Activated CD4-positive, alpha-beta T cell treated with anti-CD3 and anti-CD28 coated beads for 36 hours (primary cell): Measurements from ENCODE around the gene PEG3. TPM values are rescaled to one million over a fixed set of nuclear protein-coding genes. Genes with fewer than 3 reads are reported as not detected.
"Not testable (repeated sequence)": the region's sequence is repeated elsewhere in the genome, so short reads cannot be mapped to it uniquely, and the experiment has no call there.

Source experiments
- ATAC-seq: fragments of 200-7000 bp; cut with Tn5 transposase; one replicate; pipeline ENCODE4 v1.10.0; 2021; ENCODE audit warnings: mild to moderate bottlenecking, moderate library complexity
- CTCF ChIA-PET: fragments of 350-600 bp; sonication (Branson Sonifier 250); formaldehyde crosslinking; loops from one replicate; lab custom pipeline; 2021; ENCODE audit warnings: antibody characterized with exemption; lab: Charles Lee
- POLR2A ChIA-PET: fragments of 350-600 bp; sonication (Branson Sonifier 250); formaldehyde crosslinking; loops from one replicate; lab custom pipeline; 2021; ENCODE audit warnings: antibody characterized with exemption, inconsistent platforms; lab: Charles Lee
- DNase-seq: peaks from one replicate; pipeline ENCODE4 v3.0.0-alpha.2; 2020
- H3K27ac Mint-ChIP-seq: one replicate; pipeline ENCODE4 v1.8.0; 2021; ENCODE audit warnings: mixed read lengths
- H3K27me3 Mint-ChIP-seq: one replicate; pipeline ENCODE4 v1.8.0; 2021; ENCODE audit warnings: mixed read lengths
- H3K36me3 Mint-ChIP-seq: one replicate; pipeline ENCODE4 v1.8.0; 2021; ENCODE audit warnings: low read depth, mixed read lengths
- H3K4me1 Mint-ChIP-seq: one replicate; pipeline ENCODE4 v1.8.0; 2021; ENCODE audit warnings: mixed read lengths
- H3K4me3 Mint-ChIP-seq: one replicate; pipeline ENCODE4 v1.8.0; 2021; ENCODE audit warnings: mild to moderate bottlenecking, moderate library complexity, mixed read lengths
- H3K9me3 Mint-ChIP-seq: one replicate; pipeline ENCODE4 v1.8.0; 2021; ENCODE audit warnings: low read depth, mixed read lengths
- intact Hi-C, 2 experiments: fragments of 100-400 bp; cut with DNase I in 1 of 2; cut with micrococcal nuclease in 1 of 2; formaldehyde crosslinking; loops; one replicate each; pipeline versions ENCODE4 v1.14.2 to v1.15.1; 2022 to 2024; cut with DNase I, micrococcal nuclease
- total RNA-seq, 2 experiments: library from RNA; stranded (reverse); gene quantifications; one replicate each; pipeline ENCODE4 v1.2.3, GENCODE V29; 2021

Gene PEG3
- total RNA-seq, 2 experiments from 2014 or later: not detected

DNA sequence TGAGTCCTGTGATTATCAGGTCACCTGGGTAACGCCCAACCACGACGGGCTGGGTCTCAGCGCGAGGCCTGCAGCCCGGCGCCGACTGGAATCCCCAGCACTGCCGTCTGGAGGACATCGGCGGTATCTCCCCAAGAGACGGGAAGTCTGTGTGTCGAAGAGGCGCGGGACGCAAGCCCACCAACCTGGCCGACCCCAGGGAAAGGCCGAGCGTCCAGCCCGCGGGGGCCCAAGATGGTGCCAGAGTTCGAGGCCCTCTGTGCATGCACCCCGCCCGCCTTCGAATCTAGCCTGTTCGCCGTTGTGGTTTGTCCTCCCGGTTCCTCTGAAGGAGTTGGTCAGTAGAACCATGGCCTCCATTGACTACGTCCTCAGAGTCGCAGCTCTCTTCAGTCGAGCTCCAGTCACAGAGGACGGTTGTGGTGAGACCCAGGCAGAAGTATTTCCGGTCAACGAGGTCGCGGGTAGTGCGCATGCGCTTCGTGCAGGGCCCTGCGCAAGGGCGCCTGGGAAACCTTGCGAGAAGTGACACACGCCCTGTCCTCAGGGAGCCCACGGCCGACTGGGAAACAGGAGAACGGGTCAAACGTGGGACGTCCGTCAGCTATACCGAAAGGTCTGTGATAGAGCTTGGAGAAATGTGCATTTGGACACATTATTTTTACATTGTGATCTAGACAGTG, 24.1 kb upstream of the PEG3 start:
- Mint-ChIP-seq H3K36me3 (peaks cover 5% of the 10 kb centered on the region), H3K27me3 (no peaks in the 10 kb centered on the region), H3K9me3 (peaks cover 36% of the 10 kb centered on the region), H3K27ac (no peak overlapping the region), H3K4me3 (no peak overlapping the region), H3K4me1 (no peaks in the 10 kb centered on the region)
- ChIA-PET CTCF (no interaction called here), POLR2A (no interaction called here)
- intact Hi-C loops: no loop called here
- DNase-seq (no peak), ATAC-seq (no peak)

- peaks cover 39% of the 10 kb centered on the region for H3K9me3 Mint-ChIP-seq
- peaks cover 5% of the 10 kb centered on the region for H3K36me3 Mint-ChIP-seq
- H3K27ac Mint-ChIP-seq: no peak overlapping the region
- ChIA-PET POLR2A (no interaction called here), CTCF (no interaction called here)
- no peaks in the 10 kb centered on the region for H3K4me1 Mint-ChIP-seq
- ATAC-seq (no peak), DNase-seq (no peak)
- H3K4me3 Mint-ChIP-seq: no peak overlapping the region
- intact Hi-C loops: no loop called here
- no peaks in the 10 kb centered on the region for H3K27me3 Mint-ChIP-seq
Observed at GRCh38 chr19:56862741-56863140, 22.2 kb upstream of the PEG3 start.

DNA sequence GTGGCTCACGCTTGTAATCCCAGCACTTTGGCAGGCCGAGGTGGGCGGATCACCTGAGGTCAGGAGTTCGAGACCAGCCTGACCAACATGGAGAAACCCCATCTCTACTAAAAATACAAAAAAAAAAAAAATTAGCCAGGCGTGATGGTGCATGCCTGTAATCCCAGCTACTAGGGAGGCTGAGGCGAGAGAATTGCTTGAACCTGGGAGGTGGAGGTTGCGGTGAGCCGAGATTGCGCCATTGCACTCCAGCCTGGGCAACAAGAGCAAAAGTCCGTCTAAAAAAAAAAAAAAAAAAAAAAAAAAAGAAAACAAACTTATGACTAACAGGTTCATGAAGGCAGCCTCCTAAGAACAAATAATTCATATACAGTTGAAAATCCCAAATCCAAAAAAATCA, 19.9 kb upstream of the PEG3 start:
- H3K4me3 Mint-ChIP-seq, intact Hi-C loops, H3K27me3 Mint-ChIP-seq, POLR2A ChIA-PET, CTCF ChIA-PET, ATAC-seq, H3K36me3 Mint-ChIP-seq, H3K4me1 Mint-ChIP-seq, DNase-seq, H3K27ac Mint-ChIP-seq: not testable (repeated sequence)
- peaks cover 36% of the 10 kb centered on the region for H3K9me3 Mint-ChIP-seq

DNA sequence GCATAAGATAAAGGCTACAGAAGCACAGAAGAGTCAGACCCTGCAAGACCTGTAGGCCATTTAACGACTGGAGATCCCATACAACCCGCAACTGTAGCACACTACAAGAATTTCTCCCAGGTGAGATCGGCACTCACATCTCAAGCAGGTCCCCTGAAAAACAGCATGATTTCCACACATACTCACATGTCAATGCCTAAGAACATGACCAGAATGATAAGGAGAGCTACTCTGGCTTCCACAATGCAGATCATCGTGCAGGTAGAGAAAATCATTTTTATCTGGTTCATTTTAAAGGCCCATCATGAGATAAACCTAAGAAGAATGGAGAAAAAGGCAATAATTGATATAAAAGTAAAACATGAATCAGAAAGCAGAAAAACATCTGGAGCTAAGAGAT, 17.5 kb upstream of the PEG3 start:
- DNase-seq (no peak), ATAC-seq (no peak)
- ChIA-PET CTCF (no interaction called here), POLR2A (no interaction called here)
- H3K27ac Mint-ChIP-seq: no peak overlapping the region
- intact Hi-C loops: no loop called here
- no peaks in the 10 kb centered on the region for H3K27me3 Mint-ChIP-seq
- H3K4me3 Mint-ChIP-seq: no peak overlapping the region
- H3K9me3 Mint-ChIP-seq: peaks cover 34% of the 10 kb centered on the region
- peaks cover 7% of the 10 kb centered on the region for H3K36me3 Mint-ChIP-seq
- no peaks in the 10 kb centered on the region for H3K4me1 Mint-ChIP-seq

DNA sequence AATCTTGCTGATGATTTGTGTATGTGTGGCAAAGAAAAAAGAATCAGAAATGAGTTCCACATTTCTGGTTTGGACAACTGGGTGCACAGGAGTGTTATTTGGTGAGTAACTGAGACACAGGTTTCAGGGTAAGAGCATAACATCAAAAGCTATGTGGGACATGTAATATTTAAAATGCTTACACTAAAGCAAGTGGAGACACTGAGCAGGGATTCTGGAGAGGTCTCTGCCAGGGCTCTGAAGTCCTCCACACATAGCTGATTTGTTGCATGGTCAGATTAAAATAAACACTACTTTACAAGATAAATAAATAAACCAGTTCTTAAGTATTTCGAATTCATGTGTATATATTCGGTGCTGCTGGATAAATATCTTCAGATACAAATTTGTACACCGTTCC, 16.3 kb upstream of the PEG3 start:
- Mint-ChIP-seq H3K27ac (no peak overlapping the region), H3K27me3 (no peaks in the 10 kb centered on the region), H3K4me3 (no peak overlapping the region), H3K9me3 (peaks cover 41% of the 10 kb centered on the region), H3K36me3 (peaks cover 7% of the 10 kb centered on the region), H3K4me1 (no peaks in the 10 kb centered on the region)
- POLR2A ChIA-PET: no interaction called here
- intact Hi-C loops: no loop called here
- ATAC-seq (no peak), DNase-seq (no peak)
- CTCF ChIA-PET: no interaction called here

GRCh38 chr19:56852361-56852760, 11.8 kb upstream of the PEG3 start:
- H3K4me3 Mint-ChIP-seq, H3K36me3 Mint-ChIP-seq, CTCF ChIA-PET, ATAC-seq, intact Hi-C loops, H3K27me3 Mint-ChIP-seq, DNase-seq, H3K27ac Mint-ChIP-seq, POLR2A ChIA-PET, H3K4me1 Mint-ChIP-seq: not testable (repeated sequence)
- H3K9me3 Mint-ChIP-seq: peaks cover 46% of the 10 kb centered on the region

DNA sequence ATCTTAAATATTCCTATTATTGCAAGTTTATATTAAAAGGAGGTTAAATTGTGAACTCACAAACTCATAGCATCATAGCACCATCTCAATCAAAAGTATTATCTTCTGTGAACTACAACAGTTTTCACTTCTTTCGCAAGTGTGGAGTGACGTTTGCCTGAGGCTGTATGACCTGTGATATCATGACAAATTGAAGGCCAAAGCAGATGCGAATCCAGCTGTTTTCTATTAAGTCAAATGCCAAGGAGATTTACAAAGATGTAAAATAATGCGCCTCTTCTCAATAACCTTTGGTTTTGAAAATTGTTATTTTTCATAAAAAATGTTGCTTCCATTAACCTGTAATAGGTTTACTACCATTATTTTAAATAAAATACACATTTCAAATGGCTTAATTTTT, 7.6 kb upstream of the PEG3 start:
- Mint-ChIP-seq H3K4me1 (no peaks in the 10 kb centered on the region), H3K9me3 (peaks cover 34% of the 10 kb centered on the region)

GRCh38 chr19:56842412-56842811, 1.9 kb upstream of the PEG3 start:
- no peak overlapping the region for H3K4me3 Mint-ChIP-seq
- H3K27me3 Mint-ChIP-seq: peaks cover 12% of the 10 kb centered on the region
- no peaks in the 10 kb centered on the region for H3K4me1 Mint-ChIP-seq
- ChIA-PET CTCF (no interaction called here), POLR2A (no interaction called here)
- H3K27ac Mint-ChIP-seq: no peak overlapping the region
- peaks cover 29% of the 10 kb centered on the region for H3K9me3 Mint-ChIP-seq
- DNase-seq (no peak), ATAC-seq (no peak)
- intact Hi-C loops: no loop called here
- peaks cover 18% of the 10 kb centered on the region for H3K36me3 Mint-ChIP-seq

More for the DNA sequence above, 7.6 kb upstream of the PEG3 start:
- intact Hi-C loops: no loop called here
- DNase-seq (no peak), ATAC-seq (no peak)
- H3K36me3 Mint-ChIP-seq: no peaks in the 10 kb centered on the region
- no peaks in the 10 kb centered on the region for H3K27me3 Mint-ChIP-seq
- ChIA-PET POLR2A (no interaction called here), CTCF (no interaction called here)
- H3K27ac Mint-ChIP-seq: no peak overlapping the region
- no peak overlapping the region for H3K4me3 Mint-ChIP-seq

GRCh38 chr19:56841193-56841543, 642 bp upstream of the PEG3 start:
- CTCF ChIA-PET: no interaction called here
- intact Hi-C loops: no loop called here
- POLR2A ChIA-PET: no interaction called here
- no peak for ATAC-seq
- DNase-seq: no peak
- no peak overlapping the region for H3K27ac Mint-ChIP-seq
- H3K36me3 Mint-ChIP-seq: peaks cover 23% of the 10 kb centered on the region
- peaks cover 36% of the 10 kb centered on the region for H3K9me3 Mint-ChIP-seq
- peaks cover 15% of the 10 kb centered on the region for H3K27me3 Mint-ChIP-seq
- no peaks in the 10 kb centered on the region for H3K4me1 Mint-ChIP-seq
- H3K4me3 Mint-ChIP-seq: no peak overlapping the region

DNA sequence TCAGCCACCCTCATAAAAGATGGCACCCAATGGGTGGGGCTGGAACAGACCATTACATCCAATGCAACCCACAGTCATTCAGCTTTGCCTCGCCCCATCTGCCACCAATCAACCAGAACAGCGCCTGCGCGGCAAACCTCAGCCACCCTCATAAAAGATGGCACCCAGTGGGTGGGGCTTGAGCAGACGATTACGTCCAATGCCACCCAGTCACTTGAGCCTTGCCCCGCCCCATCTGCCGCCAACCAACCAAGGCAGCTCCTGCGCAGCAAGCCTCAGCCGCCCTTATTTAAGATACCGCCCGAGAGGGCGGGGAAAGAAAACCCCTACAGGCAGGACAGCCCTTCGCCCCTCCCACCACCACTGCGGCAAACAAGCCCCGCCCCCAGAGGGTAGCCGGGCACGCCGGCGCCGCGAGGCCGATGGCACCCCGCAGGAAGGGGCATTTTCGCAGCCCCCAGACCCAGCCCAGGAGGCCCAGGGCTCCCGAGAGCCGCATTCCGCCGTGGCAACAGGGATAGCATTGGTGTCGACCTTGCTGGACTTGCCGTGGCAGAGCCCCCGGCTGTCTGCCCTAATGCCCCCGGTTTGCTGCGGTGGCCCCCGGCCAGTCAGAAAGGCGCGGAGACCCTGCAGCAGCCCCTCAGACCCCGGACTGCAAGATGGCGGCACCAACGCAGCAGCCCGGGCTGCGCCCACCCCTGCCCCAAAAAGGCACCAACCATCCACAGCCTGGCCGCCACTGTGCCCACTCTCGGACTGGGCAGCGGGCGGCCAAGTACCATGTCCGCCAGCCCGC, 675 bp downstream of the PEG3 start:
- intact Hi-C loops: no loop called here
- Mint-ChIP-seq H3K4me3 (no peak overlapping the region), H3K36me3 (peaks cover 27% of the 10 kb centered on the region), H3K27me3 (peaks cover 19% of the 10 kb centered on the region), H3K4me1 (no peaks in the 10 kb centered on the region), H3K9me3 (peaks cover 44% of the 10 kb centered on the region), H3K27ac (no peak overlapping the region)
- ATAC-seq: no peak
- ChIA-PET CTCF (no interaction called here), POLR2A (no interaction called here)
- DNase-seq: peak; percentile 17

DNA sequence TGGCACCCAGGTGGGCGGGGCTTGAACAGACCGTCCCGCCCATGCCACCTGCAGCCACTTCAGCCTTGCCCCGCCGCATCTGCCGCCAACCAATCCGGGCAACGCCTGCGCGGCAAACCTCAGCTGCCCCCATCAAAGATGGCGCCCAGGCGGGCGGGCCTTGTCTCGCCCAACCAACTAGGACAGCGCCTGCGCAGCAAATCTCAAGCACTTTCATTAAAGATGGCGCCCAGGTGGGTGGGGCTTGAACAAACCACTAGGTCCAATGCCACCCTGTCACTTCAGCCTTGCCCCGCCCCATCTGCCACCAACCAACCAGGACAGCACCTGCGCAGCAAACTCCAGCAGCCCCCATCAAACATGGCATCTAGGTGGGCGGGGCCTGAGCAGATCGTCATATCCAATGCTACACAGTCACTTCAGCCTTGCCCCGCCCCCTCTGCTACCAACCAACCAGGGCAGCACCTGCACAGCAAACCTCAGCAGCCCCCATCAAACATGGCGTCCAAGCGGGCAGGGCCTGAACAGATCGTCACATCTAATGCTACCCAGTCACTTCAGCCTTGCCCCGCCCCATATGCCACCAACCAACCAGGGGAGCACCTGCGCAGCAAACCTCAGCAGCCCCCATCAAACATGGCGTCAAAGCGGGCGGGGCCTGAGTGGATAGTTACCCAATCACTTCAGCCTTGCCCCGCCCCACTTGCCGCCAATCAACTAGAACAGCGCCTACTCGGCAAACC, 1.4 kb downstream of the PEG3 start:
- peak; percentile 19 for DNase-seq
- CTCF ChIA-PET: no interaction called here

More for the DNA sequence above, 1.4 kb downstream of the PEG3 start:
- Mint-ChIP-seq H3K4me1 (no peaks in the 10 kb centered on the region), H3K27ac (no peak overlapping the region), H3K36me3 (peaks cover 27% of the 10 kb centered on the region), H3K4me3 (no peak overlapping the region), H3K9me3 (peaks cover 43% of the 10 kb centered on the region), H3K27me3 (peaks cover 19% of the 10 kb centered on the region)
- POLR2A ChIA-PET: no interaction called here
- ATAC-seq: peak; percentile 30
- intact Hi-C loops: no loop called here
